ENCODE results near the gene NFKBIE.
"Not testable (repeated sequence)": the region's sequence is repeated elsewhere in the genome, so short reads cannot be mapped to it uniquely, and the experiment has no call there.

NFKBIE gene, protein sequence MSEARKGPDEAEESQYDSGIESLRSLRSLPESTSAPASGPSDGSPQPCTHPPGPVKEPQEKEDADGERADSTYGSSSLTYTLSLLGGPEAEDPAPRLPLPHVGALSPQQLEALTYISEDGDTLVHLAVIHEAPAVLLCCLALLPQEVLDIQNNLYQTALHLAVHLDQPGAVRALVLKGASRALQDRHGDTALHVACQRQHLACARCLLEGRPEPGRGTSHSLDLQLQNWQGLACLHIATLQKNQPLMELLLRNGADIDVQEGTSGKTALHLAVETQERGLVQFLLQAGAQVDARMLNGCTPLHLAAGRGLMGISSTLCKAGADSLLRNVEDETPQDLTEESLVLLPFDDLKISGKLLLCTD

DNA sequence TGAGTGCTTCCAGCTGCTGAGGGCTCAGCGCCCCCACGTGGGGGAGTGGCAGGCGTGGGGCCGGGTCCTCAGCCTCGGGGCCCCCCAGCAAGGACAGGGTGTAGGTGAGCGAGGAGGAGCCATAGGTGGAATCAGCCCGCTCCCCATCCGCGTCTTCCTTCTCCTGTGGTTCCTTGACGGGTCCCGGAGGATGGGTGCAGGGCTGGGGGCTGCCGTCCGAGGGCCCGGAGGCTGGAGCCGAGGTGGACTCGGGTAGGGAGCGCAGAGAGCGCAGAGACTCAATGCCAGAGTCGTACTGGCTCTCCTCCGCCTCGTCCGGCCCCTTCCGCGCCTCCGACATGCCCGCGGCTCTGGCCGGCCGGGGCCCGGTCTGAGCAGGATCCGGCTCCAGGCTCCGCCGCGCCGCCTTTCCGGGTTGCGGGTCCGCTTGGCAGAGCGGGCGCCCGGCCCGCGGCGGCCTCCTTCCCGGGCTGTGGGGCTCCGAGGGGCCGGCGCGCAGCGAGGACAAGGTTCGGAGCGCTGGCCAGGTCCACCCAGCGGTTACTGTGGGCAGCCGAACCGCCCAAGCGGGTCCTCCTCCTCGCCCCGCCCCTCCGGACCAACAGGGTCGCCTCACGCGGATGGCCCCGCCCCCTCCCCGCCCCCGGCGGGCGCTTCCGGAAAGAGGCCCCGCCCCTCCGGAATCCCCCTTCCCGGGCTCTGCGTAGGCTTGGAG, at the start of gene NFKBIE:
NFKBIE (minus strand) TSS at position 545 of the 715 bp plus-strand sequence; CDS start at position 340, 205 bp downstream.
- peak; percentile 35 for DNase-seq

DNA sequence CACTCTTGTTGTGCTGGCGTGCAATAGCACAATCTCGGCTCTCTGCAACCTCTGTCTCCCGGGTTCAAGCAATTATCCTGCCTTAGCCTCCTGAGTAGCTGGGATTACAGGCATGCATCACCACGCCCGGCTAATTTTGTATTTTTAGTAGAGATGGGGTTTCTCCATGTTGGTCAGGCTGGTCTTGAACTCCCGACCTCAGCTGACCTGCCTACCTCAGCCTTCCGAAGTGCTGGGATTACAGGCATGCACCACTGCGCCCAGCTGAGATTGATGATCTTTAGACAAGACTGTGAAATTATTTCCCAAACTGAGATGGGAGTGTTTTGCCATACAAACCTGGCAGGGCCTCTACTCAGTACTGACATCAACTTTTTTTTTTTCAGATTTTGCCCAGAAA, 49.3 kb upstream of the NFKBIE start:
- DNase-seq: not testable (repeated sequence)

DNA sequence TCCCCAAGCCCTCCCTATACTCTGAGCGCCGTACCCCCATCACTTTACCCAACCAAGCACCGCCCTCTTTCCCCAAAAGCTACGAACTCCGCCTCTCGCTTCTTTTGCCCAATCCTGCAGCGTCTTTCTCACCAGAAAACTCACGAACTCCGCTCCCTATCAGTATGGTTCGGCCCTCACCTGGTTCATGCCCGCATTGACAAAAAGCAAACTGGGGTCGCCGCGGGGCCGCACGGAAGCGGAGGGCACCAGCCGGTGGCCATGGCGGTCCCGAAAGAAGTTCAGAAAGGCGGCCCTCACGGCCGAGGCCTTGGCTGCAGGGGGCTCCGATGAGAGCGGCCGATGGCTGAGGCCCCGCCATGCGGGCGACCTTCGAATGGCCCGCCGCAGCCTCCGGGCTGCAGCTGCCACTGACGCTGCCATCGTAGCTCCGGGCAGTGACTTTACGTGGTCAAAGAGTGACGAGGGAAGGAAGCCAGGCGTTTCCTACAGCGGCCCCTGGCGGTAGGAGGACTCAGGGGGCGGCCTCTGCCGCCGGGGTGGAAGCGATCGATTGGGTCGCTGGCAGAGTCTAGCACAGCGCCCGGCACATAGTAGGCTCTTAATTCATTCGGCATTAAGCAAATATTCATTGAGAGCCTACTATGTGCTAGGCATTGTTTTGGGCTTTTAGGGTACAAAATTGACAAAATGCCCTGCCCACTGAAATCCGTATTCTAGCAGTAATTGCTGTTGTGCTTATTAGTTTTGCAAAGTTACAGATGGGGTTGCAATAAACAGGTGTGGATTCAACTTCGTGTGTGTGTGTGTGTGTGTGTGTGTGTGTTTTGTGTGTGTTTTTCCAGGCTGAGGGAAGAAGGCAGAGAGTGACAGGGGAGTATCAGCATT, 47.8 kb upstream of the NFKBIE start, which contains the start of gene AARS2:
AARS2 (minus strand) TSS at position 447 of the 888 bp plus-strand sequence; CDS start at position 423, 24 bp downstream.
- peak; percentile 34 for DNase-seq

DNA sequence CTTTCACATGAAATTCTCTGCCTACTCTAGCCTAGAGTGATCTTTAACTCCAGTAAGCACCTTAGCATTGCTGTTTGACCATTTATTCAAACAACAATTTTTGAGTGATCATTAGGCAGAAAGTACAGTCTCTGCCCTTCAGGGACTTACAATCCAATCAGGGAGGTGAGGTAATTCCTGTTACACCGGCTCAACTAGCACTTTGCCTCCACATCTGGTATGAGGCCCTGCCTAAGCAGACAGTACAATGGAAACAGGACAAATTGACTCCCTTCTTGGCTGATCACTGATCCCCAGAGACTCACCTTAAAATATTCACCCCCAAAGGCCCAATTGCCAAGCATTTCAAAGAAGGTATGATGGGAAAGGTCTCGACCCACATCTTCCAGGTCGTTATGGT, 46.4 kb upstream of the NFKBIE start:
- no peak for DNase-seq

DNA sequence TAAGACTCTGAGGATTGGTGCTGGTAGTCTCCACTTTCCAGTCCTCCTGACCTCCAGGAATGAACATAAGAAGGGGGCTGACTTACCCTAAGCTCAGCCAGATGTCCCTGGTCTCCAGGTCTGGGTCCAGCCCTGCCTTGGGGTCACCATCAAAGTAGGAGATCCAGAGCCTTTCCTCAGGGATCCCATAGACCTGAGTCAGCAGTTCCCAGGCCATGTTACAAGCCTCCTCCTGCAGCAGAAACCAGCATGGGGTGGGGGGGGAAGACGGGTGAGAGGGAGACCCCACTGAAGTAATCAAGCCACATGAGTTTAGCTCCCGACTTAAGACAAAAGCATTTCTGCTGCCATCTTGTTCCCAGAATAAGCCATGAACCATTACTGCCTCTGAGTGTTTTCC, 46.0 kb upstream of the NFKBIE start:
- DNase-seq: no peak

DNA sequence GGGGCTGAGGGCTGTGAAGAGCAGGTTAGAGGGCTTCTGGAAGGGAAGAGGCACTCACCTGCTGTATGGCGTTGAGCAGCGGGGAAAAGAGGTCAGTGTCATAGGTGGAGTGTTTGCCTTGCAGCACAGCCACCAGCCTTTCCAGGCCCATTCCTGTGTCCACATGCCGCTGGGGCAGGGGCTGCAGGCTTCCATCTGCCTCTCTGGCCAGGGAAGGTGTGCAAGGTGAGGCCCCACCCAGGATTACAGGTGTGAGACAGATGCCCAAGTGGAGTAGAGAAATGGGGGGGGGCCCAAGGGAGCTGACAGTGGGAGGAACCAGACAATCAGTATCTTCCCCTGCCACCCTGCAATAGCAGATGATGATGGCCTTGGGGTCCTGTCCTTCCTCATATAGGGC, 44.9 kb upstream of the NFKBIE start:
- DNase-seq: no peak

DNA sequence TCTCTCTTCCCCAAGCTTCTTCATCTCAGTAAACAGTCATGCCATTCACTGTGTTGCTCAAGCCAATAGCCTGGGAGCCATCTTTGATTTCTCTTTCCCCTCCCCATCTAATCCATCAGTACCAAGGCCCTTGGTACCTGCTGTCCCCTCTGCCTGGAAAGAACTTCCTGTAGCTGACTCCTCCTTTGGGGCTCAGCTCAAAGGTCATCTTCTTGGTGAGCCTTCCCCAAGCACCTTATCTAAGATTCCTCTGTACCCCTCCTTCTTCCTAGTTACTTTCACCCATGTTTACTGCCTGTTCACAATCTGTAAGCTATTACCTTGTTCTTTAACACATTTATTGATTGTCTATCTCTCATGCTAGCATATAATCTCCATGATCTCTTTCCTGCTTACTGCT, 44.3 kb upstream of the NFKBIE start:
- no peak for DNase-seq

DNA sequence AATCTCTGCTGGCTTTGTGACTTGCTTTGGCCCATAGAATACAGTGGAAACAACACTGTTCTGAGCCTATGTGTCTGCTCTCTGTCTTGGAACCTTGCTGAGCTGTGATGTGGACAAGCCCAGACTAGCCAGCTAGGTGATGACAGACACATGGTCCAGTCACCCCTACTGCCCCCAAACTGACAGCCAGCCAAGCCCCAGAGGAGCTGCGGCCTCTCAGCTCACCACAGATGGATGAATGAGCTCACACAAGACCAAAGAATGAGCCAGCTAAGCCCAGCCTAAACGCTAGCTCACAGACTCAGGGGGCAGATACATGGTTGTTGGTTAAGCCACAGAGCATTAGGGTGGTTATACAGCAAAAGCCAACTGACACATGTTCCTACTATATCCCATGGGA, 43.7 kb upstream of the NFKBIE start:
- no peak for DNase-seq

DNA sequence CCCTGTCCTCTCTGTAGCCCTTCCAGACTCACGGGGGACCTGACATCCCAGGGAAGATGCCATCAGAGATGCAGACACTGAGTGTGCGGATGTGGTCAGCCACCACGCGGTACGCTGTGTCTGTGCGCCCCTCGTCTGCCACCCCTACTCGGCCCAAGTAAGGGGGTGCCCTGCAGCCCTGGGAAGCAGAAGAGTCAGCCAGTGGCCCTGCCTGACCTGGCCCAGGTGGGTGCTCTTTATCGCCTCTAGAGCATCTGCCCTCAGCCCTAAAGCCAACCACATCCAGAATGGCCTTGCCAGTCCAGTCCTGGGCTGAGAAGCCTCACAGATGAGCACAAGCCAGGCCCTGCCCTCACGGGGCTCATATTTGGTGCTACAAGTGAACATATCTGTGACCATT, 41.9 kb upstream of the NFKBIE start:
- no peak for DNase-seq

DNA sequence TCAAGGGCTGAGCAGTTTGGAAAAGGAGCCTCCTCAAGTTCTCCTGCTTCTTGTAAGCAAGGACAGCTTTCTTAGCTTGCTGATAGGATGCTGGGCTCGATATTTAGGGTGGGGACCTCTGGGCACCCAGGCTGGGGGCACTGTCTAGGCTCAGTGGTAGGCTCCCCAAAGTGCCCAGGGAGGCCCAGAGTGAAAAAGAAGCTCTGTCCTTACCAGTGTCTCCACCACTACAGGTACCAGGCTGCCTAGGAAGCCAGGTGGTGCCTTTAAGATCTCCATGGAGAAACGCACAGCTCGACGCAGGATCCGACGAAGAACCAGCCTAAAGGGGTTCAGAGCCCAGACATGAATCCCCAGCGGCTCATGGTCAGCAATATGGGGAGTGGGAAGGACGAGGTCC, 41.4 kb upstream of the NFKBIE start:
- DNase-seq: no peak

DNA sequence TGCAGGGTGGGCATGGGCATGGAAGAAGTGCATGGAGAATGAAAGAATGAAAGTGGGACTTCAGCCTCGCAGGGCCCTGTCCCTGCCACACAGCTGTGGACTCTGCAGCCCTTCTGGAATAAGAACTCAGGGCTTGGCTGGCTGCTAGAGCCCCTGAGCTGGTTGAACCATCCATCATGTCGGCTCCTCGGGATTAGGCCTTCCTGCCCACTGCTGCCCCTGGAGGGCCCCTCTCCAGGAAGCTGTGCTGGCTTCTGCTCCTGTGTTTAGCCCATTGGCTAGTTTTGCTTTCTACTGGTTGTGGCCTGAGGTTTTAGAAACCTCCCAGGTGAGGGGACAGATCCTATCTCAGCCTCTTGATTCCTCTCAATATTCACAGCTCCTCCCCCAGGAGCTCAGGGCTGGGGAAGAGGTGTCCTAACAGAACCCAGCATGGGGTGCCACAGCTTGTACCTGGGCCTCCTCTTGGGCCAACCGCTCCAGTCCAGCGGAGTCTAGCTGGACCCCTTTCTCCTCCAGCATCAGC, 39.9 kb upstream of the NFKBIE start:
- DNase-seq: no peak

DNA sequence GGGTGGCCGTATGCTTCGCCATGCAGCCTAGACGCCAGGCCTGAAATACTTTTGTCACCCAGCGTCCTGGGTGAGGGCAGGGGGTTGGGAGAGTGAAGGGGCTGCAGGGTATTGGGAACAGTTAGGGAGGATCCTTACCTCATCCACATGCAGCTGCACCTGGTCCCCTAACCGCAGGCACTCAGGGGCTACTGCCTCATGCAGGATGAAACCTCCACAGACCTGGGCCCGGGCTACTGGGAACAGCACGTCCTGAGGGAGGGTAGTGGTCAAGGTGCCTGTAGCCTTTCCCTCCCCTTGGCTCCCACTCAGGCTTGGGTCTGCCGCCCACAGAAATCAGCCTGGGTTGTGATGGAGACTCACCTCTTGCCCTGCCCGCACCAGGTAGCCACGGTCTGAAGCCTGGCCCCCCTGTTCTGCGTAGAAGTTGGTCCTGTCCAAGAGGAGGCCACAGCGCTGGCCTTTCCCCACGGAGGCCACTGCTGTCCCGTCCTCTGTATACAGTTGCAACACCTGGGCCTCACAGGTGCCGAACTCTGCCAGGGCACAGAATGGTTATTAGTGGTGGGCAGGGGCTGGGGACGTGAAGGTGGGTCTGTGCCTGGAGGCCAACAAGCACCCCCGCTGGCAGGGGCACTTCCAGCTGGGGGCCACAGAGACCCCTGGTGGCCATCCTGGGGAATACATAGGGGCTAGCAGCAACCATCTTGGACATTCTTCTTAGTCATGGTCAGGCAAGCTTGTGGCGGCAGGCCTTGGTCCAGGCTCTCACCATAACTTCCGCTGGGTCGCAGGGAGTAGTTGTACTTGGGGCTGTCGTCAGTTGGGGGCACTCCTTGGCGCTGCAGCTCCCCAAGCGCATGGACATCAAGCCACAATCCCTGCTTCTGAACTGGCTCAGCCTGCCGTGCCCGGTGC, 39.2 kb upstream of the NFKBIE start:
- no peak for DNase-seq

DNA sequence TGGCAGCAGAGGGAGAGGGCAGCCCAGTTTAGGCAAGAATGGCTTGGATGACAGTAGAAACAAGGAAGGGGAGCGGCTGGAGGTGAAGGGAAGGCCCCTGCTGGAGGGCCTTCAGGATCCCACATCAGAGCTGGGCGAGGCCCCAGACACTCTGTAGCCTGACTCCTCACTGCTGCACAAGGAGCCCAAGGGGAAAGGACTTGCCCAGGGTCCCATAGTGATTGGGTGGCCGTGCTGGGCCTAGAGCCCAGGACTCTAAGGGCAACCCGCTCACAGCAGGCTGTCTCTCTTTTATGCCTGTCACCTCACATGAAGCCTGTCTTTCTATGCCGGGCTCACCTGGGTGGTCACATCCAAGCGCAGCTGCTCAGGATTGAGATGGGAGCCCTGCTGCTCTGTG, 38.5 kb upstream of the NFKBIE start:
- no peak for DNase-seq

DNA sequence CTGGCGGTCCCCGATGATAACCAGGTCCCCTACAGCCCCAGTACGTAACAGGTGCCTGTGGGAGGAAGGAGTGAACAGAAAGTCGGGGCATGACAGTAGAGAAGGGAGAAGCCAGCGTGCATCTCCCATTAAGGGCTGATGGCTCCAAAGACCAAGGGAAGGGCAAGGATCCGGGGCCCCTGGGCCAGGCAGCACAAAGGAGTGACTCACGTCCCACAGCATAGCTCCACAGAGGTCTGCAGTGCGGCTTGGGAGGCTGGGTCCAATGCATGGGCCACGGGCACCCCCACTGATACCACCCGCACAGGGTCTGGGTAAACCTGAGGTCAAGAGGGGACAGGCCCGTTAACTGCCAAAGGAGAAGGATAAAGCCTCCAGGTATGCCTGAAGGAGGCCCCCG, 37.5 kb upstream of the NFKBIE start:
- no peak for DNase-seq

DNA sequence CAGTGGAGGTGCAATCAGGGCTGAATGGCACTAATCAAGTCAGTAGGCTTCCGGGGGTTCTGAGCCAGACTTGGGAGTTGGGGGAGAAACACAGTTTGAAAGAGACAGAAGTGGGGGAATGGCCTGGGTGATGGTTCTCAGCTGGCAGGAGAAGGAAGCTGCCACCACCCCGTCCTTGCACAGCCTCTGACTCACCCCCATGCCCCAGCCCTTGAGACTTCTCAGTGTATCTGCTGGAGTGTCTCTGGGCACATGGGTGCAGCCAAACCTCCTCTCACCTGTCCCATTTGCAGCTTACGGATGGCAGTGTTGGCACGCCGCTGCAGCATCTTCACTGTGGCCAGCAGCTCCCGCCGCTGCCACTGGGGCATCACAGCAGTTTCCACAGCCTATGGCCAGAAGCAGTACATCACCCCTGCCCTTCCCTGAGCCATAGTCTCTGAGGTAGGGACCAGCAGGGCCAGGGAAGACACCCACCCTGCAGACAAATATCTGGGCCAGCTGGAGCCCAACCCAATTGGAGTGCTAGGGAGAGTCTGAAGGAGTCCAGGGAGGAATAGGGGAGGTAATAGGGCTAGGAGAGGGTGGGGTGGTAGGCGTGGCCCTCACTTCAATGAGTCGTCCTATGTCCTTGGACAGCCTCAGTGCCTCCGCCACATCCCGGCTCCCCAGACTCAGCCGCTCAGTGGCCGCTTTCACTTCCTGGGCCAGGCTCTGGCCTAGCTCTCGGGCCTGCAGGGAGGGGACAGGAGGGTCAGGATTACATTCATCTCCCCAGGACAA, 36.6 kb upstream of the NFKBIE start:
- no peak for DNase-seq

DNA sequence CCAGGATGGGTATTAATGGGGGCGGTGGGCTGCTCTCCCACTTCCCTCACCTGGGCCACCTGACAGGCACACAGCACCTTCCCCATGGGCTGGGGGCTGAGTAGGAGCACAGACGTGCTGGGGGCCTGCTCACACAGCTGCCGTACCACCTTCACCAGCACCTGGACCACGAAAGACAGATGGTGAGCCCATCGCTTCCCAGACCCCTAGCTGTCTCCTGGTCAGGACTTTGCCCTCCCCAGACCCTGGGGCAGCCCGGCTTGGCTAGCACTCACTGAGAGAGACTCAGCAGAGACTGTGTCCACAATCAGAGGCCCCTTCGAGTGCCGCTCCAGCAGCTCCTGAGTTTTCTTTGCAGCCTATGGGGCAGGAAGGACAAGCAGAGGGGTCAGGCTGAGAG, 35.8 kb upstream of the NFKBIE start:
- no peak for DNase-seq

DNA sequence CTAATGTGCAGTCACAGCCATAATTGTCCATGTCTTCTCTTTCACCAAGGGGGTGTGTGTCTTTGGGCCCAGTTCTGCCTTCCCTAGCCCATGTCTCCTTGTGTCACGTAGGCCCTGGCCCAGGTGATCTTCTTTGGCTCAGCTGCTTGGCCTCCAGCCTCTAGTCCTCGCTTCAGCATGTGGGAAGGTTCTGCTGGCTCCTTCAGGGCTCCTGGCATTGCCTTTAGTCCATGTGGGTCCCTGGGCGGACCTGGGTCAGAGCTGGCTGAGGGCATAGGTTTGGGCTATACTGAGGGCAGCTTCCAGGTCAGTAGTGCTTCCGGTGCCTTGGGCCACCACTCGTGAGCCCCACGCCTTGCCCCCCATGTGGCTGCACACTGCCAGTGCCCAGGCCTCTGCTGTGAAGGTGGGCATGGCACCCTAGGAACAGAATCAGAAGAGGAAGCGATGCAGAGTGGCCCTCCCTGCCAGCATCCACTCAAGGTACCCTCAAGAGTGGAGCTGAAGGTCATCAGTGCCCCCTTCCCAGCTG, 35.0 kb upstream of the NFKBIE start:
- no peak for DNase-seq

DNA sequence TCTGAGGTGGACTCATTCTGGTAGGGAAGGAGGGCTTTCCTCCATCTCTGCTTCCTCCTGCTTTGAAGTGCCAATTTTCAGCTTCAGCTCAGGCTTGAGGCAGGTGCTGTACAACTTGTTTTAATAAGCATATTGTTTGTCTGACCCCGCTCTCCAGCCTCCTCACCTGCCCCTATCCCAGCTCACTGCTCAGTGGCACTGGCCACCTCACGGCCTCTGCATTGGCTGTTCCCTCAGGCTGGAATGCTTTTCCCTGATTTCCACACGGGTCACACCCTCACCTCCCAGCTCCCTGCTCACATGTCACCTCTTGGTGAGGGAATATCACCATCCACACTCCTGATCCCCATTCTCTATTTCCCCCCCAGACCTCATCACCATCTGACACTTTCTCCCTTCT, 33.5 kb upstream of the NFKBIE start:
- DNase-seq: no peak

DNA sequence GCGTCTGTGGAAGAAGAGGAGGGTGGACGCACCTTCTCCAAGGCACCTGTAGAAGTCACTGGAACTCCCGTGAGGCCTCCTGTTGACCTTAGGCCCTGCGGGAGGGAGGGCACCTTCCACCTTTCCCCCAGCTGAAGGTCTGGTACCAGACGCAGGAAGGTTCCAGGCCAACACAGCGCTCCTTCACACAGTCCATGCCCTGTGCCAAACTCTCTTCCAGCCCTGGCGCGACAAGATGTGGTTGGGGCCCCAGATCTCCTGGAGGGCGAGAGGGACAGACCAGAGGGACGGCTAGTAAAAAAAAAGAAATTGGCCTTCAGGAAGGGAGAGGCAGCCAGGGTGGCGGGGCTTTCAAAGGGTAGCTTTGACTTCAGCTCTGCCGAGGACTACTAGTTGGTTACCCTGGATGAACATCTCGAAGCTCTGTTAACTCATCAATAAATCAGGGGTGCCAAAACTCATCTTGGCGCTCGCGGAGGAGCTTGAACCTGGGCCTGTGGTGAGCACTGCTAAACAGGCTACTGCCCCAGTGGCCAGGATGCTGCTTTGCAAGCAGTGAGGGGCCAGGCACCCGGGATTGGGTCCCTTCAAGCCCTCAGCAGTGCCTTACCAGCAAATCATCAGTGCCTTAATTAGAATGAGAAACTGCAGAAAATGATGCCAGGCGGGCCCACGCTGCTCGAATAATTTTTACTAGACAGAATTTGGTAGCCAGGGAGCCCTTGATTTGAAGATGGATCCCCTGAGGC, 32.9 kb upstream of the NFKBIE start:
- no peak for DNase-seq
